HG03342 (cell line): Measurements from ENCODE around the gene RB1.

Source experiments
- ATAC-seq: cut with Tn5 transposase; IDR thresholded peaks from one replicate; pipeline ENCODE4 v1.9.1; 2021; ENCODE audit warnings: mild to moderate bottlenecking, moderate library complexity; ENCODE audit not compliant: unreplicated experiment

Gene RB1

GRCh38 chr13:48526286-48526685 is 222.7 kb downstream of the RB1 start:
- no peak for ATAC-seq

- no peak for ATAC-seq
Observed at GRCh38 chr13:48527955-48528354, 224.4 kb downstream of the RB1 start.

- ATAC-seq = no peak
Observed at GRCh38 chr13:48528720-48529119, 225.2 kb downstream of the RB1 start.

GRCh38 chr13:48530833-48531232 is 227.3 kb downstream of the RB1 start:
- ATAC-seq = no peak
